ENCODE data around the gene TCF7L2. TPM values are rescaled to one million over a fixed set of nuclear protein-coding genes. Genes with fewer than 3 reads are reported as not detected.

The TCF7L2 gene
- total RNA-seq, 1 experiment from 2014 or later: 45.2 TPM

DNA sequence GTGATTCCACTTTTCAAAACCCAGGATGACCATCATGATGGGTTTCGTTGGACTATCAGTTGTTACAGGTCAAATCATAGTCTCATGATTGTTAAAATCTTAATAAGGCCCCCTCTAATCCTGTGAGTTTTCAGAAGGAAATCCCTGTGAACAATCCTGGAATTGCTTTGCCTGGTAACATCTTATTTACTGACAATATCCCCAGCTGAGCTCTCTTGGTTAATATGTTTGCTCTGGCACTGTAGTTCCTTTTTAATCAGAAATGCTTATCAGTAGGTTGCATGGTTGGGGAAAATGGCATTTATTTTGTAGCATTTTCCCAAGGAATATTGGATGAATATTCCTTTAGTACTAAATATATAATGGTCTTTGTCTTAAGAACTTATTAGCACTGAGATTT, 163.9 kb downstream of the TCF7L2 start:
- H3K27me3 ChIP-seq (ENCODE audit: control insufficient read depth, insufficient read depth, low read length): no peaks in the 10 kb centered on the region

DNA sequence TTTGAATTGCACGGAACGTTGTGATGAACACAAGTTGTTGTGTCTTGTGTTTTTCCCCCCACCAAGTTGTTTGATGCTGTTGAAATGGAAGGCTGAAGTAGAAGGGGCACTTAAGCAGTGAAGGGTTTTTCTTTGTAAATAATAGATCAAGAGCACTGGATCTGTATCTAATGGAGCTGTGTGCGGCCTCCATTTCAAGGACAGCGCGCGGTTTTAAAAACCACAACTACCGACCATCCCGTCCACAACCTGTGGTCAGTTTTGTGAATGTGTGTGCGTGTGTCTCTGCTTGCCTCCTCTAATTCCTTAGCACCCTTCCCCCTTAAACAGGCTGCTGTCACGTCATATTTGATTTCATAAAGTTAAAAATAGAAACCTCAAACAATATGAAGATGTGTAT, 165.5 kb downstream of the TCF7L2 start:
- H3K9me3 ChIP-seq (ENCODE audit: control insufficient read depth, insufficient read depth, low read depth, low read length): no peaks in the 10 kb centered on the region
- TF ChIP-seq SIN3A (IDR thresholded peaks at IDR 0.05; ENCODE audit: borderline replicate concordance, insufficient read depth, low read depth, low read length) (no peak), POLR2AphosphoS5 (IDR thresholded peaks at IDR 0.05; ENCODE audit: low read depth, low read length) (no peak), TCF7L2 (IDR thresholded peaks at IDR 0.05; ENCODE audit: low read depth, low read length) (no peak)
- TF ChIP-seq, protein P1, sequence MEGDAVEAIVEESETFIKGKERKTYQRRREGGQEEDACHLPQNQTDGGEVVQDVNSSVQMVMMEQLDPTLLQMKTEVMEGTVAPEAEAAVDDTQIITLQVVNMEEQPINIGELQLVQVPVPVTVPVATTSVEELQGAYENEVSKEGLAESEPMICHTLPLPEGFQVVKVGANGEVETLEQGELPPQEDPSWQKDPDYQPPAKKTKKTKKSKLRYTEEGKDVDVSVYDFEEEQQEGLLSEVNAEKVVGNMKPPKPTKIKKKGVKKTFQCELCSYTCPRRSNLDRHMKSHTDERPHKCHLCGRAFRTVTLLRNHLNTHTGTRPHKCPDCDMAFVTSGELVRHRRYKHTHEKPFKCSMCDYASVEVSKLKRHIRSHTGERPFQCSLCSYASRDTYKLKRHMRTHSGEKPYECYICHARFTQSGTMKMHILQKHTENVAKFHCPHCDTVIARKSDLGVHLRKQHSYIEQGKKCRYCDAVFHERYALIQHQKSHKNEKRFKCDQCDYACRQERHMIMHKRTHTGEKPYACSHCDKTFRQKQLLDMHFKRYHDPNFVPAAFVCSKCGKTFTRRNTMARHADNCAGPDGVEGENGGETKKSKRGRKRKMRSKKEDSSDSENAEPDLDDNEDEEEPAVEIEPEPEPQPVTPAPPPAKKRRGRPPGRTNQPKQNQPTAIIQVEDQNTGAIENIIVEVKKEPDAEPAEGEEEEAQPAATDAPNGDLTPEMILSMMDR (IDR thresholded peaks at IDR 0.05): no peak
- TF ChIP-seq, protein P2, sequence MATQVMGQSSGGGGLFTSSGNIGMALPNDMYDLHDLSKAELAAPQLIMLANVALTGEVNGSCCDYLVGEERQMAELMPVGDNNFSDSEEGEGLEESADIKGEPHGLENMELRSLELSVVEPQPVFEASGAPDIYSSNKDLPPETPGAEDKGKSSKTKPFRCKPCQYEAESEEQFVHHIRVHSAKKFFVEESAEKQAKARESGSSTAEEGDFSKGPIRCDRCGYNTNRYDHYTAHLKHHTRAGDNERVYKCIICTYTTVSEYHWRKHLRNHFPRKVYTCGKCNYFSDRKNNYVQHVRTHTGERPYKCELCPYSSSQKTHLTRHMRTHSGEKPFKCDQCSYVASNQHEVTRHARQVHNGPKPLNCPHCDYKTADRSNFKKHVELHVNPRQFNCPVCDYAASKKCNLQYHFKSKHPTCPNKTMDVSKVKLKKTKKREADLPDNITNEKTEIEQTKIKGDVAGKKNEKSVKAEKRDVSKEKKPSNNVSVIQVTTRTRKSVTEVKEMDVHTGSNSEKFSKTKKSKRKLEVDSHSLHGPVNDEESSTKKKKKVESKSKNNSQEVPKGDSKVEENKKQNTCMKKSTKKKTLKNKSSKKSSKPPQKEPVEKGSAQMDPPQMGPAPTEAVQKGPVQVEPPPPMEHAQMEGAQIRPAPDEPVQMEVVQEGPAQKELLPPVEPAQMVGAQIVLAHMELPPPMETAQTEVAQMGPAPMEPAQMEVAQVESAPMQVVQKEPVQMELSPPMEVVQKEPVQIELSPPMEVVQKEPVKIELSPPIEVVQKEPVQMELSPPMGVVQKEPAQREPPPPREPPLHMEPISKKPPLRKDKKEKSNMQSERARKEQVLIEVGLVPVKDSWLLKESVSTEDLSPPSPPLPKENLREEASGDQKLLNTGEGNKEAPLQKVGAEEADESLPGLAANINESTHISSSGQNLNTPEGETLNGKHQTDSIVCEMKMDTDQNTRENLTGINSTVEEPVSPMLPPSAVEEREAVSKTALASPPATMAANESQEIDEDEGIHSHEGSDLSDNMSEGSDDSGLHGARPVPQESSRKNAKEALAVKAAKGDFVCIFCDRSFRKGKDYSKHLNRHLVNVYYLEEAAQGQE (IDR thresholded peaks at IDR 0.05; ENCODE audit: insufficient read depth in 1 of 2, low read depth in 2 of 2, low read length in 1 of 2): no peak
- ATAC-seq: no peak
- BruUV-seq (replicated peaks): no TSS peak
- no peaks in the 10 kb centered on the region for H3K27me3 ChIP-seq (ENCODE audit: control insufficient read depth, insufficient read depth, low read length)
- no peak for DNase-seq (ENCODE audit: low read depth, low spot score)
- H3K36me3 ChIP-seq (ENCODE audit: control insufficient read depth, insufficient read depth, low read length): no peaks in the 10 kb centered on the region; the same call in 1 of the 2 replicates
- peaks cover 40% of the 10 kb centered on the region for H3K4me1 ChIP-seq (ENCODE audit: control insufficient read depth, insufficient read depth, low read length)
- peak overlapping the region; percentile 44 for H3K27ac ChIP-seq (ENCODE audit: low read length)
- H3K4me3 ChIP-seq (ENCODE audit: low read depth in 2 of 2, low read length in 2 of 2): no peak overlapping the region
- in situ Hi-C loops (cut with HindIII; ENCODE audit: low pct_unique_long_range_greater_than_20kb, low sequenced_read_pairs): no loop called here
- POLR2A ChIA-PET: no interaction called here
- CTCF ChIA-PET: no interaction called here
- intact Hi-C loops (cut with micrococcal nuclease; ENCODE audit: unreplicated experiment): no loop called here

More for the DNA sequence above, 163.9 kb downstream of the TCF7L2 start:
- no peak for DNase-seq (ENCODE audit: low read depth, low spot score)
- no peak for ATAC-seq
- intact Hi-C loops (cut with micrococcal nuclease; ENCODE audit: unreplicated experiment): no loop called here
- Histone ChIP-seq H3K4me3 (ENCODE audit: low read depth in 2 of 2, low read length in 2 of 2) (no peak overlapping the region), H3K9me3 (ENCODE audit: control insufficient read depth, insufficient read depth, low read depth, low read length) (no peaks in the 10 kb centered on the region), H3K4me1 (ENCODE audit: control insufficient read depth, insufficient read depth, low read length) (peaks cover 40% of the 10 kb centered on the region), H3K27ac (ENCODE audit: low read length) (peak overlapping the region; percentile 69; the same call in 1 of the 2 replicates), H3K36me3 (ENCODE audit: control insufficient read depth, insufficient read depth, low read length) (no peaks in the 10 kb centered on the region; the same call in 1 of the 2 replicates)
- BruUV-seq (replicated peaks): no TSS peak
- ChIA-PET CTCF (no interaction called here), POLR2A (no interaction called here)
- TF ChIP-seq SIN3A (IDR thresholded peaks at IDR 0.05; ENCODE audit: borderline replicate concordance, insufficient read depth, low read depth, low read length): no peak
- TF ChIP-seq POLR2AphosphoS5 (IDR thresholded peaks at IDR 0.05; ENCODE audit: low read depth, low read length): no peak
- TF ChIP-seq, protein P2 (IDR thresholded peaks at IDR 0.05; ENCODE audit: insufficient read depth in 1 of 2, low read depth in 2 of 2, low read length in 1 of 2): no peak
- TF ChIP-seq, protein P1 (IDR thresholded peaks at IDR 0.05): no peak
- no peak for TF ChIP-seq TCF7L2 (IDR thresholded peaks at IDR 0.05; ENCODE audit: low read depth, low read length)
- in situ Hi-C loops (cut with HindIII; ENCODE audit: low pct_unique_long_range_greater_than_20kb, low sequenced_read_pairs): no loop called here
